ENCODE measurements around the gene GATA1.

DNA sequence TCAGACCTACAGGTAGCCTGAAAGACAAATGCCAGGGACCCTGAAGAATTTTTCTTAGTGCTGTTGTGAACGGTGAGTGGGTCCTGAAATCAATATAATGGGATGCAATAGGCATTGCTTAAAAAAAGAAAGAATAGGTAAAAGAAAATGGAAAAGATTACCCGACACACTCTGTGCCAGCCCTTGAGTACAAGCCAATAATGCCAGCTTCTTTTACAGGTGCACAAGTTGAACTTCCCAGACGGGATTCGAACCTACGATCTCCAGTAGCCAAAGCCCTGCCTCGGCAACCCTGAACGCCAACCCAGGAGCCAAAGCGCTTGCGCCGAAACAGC lies 49.5 kb upstream of the GATA1 start:
- no peak for TF ChIP-seq POLR2A (IDR thresholded peaks at IDR 0.05)
- TF ChIP-seq, protein P1, sequence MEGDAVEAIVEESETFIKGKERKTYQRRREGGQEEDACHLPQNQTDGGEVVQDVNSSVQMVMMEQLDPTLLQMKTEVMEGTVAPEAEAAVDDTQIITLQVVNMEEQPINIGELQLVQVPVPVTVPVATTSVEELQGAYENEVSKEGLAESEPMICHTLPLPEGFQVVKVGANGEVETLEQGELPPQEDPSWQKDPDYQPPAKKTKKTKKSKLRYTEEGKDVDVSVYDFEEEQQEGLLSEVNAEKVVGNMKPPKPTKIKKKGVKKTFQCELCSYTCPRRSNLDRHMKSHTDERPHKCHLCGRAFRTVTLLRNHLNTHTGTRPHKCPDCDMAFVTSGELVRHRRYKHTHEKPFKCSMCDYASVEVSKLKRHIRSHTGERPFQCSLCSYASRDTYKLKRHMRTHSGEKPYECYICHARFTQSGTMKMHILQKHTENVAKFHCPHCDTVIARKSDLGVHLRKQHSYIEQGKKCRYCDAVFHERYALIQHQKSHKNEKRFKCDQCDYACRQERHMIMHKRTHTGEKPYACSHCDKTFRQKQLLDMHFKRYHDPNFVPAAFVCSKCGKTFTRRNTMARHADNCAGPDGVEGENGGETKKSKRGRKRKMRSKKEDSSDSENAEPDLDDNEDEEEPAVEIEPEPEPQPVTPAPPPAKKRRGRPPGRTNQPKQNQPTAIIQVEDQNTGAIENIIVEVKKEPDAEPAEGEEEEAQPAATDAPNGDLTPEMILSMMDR (IDR thresholded peaks at IDR 0.05), result no peak
